Measurements from ENCODE around the gene MAP2K1. TPM values are rescaled to one million over a fixed set of nuclear protein-coding genes. Genes with fewer than 3 reads are reported as not detected.

Gene MAP2K1
- total RNA-seq, 1 experiment from 2014 or later = 63.7 TPM

DNA sequence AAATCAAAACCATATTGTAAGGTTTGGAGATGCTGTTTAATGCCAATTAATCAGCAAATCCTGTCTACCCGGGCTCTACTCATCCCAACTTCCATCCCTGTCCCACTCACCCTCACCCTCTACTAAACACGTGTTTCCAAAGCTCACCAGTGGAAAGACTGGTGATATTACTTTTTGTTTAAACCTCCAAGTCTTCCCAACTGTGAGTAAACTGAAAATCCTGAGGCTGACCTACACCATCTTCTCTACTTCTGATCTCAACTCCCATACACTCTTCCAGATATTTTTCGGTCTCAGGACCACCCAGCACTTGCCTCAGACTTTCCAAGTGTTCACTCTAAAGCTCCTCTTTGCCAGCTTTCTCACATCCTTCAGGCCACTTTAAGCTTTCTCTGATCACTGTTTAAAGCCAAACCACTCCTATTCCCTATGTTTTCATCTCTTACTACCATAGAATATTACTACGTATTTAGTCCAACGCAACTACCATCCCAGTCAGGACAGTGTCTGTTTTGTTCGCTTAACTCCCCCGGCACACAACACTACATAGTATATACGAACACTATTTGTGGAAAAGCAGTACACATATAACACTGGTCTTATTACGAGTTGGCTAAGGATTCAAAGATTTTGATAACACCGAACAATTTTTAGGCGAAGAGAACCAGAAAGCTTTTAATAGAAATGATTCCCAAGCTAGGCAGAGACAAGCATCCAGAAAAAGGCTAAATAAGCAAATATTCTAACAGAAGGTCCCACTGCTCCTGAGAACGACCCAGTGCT, 117.3 kb downstream of the MAP2K1 start:
- CTCF ChIA-PET = no interaction called here
- BruUV-seq (replicated peaks) = TSS peak; percentile 63
- no peaks in the 10 kb centered on the region for H3K27me3 ChIP-seq (replicated peaks; ENCODE audit: control insufficient read depth, insufficient read depth, low read length)
- peak overlapping the region; percentile 96 for H3K4me3 Mint-ChIP-seq (ENCODE audit: unreplicated experiment)
- no peak for TF ChIP-seq CTCF (IDR thresholded peaks at IDR 0.05; ENCODE audit: insufficient read depth in 1 of 2, low read depth in 1 of 2, low read length in 1 of 2, severe bottlenecking in 1 of 2, unreplicated experiment in 1 of 2)
- POLR2A ChIA-PET = no interaction called here
- H3K27me3 Mint-ChIP-seq (ENCODE audit: insufficient read depth, unreplicated experiment) = no peaks in the 10 kb centered on the region
- H3K36me3 ChIP-seq (ENCODE audit: control insufficient read depth, insufficient read depth, low read length) = peaks cover 2% of the 10 kb centered on the region
- no peak for DNase-seq
- H3K4me1 ChIP-seq = peaks cover 6% of the 10 kb centered on the region; the same call in 1 of the 2 replicates
- H3K4me1 Mint-ChIP-seq (ENCODE audit: low read depth, unreplicated experiment) = peaks cover 15% of the 10 kb centered on the region
- H3K27ac Mint-ChIP-seq (ENCODE audit: unreplicated experiment) = peak overlapping the region; percentile 100
- intact Hi-C loops (cut with micrococcal nuclease; ENCODE audit: unreplicated experiment) = loop anchor here (2.0 kb wide), 1 partner anchor 147 kb away; the partner anchor contains the start of gene TIPIN
- H3K4me3 ChIP-seq (ENCODE audit: low read depth, low read length) = peak overlapping the region; percentile 68
- no peaks in the 10 kb centered on the region for H3K9me3 Mint-ChIP-seq (ENCODE audit: unreplicated experiment)
- H3K36me3 Mint-ChIP-seq (ENCODE audit: insufficient read depth, unreplicated experiment) = peaks cover 66% of the 10 kb centered on the region
- no peaks in the 10 kb centered on the region for H3K9me3 ChIP-seq

DNA sequence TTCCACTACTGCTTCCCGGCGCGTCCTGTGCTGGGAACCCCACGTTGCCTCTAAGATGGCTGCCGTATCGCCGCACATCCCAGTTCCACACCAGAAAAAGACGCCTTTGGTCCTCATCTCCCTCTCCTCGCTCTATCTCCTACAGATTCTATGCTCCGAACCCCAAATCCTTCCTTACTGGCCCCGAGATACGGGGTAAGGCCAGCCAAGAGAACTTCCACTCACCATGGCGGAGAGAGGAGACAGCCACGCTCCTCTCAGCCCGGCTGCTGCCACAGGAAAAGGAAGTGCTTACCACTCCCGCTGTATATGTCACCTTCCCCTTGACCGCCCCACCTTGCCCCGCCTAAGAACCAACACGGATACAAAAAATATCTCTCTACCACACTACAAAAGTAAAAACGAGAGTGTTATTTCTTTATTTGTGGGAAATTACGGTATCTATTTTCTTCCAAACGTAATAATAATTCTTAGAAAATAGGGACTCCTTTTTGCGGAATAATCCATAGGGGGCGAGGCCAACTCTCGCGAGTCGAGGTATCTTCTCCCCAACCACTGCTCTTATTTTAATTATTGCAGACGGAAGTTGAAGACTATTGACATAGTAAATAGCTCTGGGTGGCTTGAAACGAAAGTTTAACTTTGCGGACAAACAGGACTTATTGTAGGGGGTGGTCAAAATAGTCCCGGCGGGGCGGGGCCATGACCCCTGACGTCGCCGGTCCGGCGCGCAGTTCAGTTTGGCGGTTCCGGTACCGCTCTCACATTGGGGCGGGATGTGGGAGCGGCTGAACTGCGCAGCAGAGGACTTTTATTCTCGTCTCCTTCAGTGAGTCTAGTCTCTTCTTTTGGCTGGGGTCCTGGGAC, 118.1 kb downstream of the MAP2K1 start, which contains the start of the genes RPL4 and ZWILCH:
RPL4 (minus strand) TSS at position 293 of the 867 bp plus-strand sequence; CDS start at position 228, 65 bp downstream.
ZWILCH (plus strand) TSS at position 764 of the 867 bp plus-strand sequence; CDS start at position 777, 13 bp downstream.
- peaks cover 15% of the 10 kb centered on the region for H3K4me1 Mint-ChIP-seq (ENCODE audit: low read depth, unreplicated experiment)
- POLR2A ChIA-PET = interaction anchor here (0.6 to 1.1 kb wide), 5 partner anchors 8 to 1701 kb away, joined by 3 to 4 read pairs (median 4); partner anchors contain the start of genes CALML4, MAP2K1 and RNU5B-1

More for the DNA sequence above, 118.1 kb downstream of the MAP2K1 start, which contains the start of the genes RPL4 and ZWILCH:
- H3K9me3 Mint-ChIP-seq (ENCODE audit: unreplicated experiment) = no peaks in the 10 kb centered on the region
- BruUV-seq (replicated peaks) = no TSS peak
- Histone ChIP-seq H3K4me1 (peaks cover 6% of the 10 kb centered on the region; the same call in 1 of the 2 replicates), H3K4me3 (ENCODE audit: low read depth, low read length) (peak within 1 kb of the TSS; percentile 68), H3K9me3 (no peaks in the 10 kb centered on the region), H3K27me3 (replicated peaks; ENCODE audit: control insufficient read depth, insufficient read depth, low read length) (no peaks in the 10 kb centered on the region), H3K36me3 (ENCODE audit: control insufficient read depth, insufficient read depth, low read length) (peaks cover 2% of the 10 kb centered on the region)
- peak; percentile 78 to 83 for DNase-seq
- no peaks in the 10 kb centered on the region for H3K27me3 Mint-ChIP-seq (ENCODE audit: insufficient read depth, unreplicated experiment)
- H3K36me3 Mint-ChIP-seq (ENCODE audit: insufficient read depth, unreplicated experiment) = peaks cover 58% of the 10 kb centered on the region
- H3K27ac Mint-ChIP-seq (ENCODE audit: unreplicated experiment) = peak within 1 kb of the TSS; percentile 100
- intact Hi-C loops (cut with micrococcal nuclease; ENCODE audit: unreplicated experiment) = loop anchor here (2.0 kb wide), 1 partner anchor 148 kb away; the partner anchor contains the start of gene TIPIN
- no peak for TF ChIP-seq CTCF (IDR thresholded peaks at IDR 0.05; ENCODE audit: insufficient read depth in 1 of 2, low read depth in 1 of 2, low read length in 1 of 2, severe bottlenecking in 1 of 2, unreplicated experiment in 1 of 2)
- CTCF ChIA-PET = interaction anchor here (0.6 kb wide), 1 partner anchor 215 kb away, joined by 4 read pairs; no protein-coding TSS in a partner anchor
- peak within 1 kb of the TSS; percentile 96 for H3K4me3 Mint-ChIP-seq (ENCODE audit: unreplicated experiment)

All from Caco-2 (cell line).